HL-60 (cell line): Measurements from ENCODE around the gene TTC21A.

Experiments
- POLR2AphosphoS5 ChIP-seq: IDR thresholded peaks from 2 replicates; pipeline ENCODE4 v1.6.1; 2012; ENCODE audit warnings: low read depth
- TF ChIP-seq, protein P1 (sequence below): IDR thresholded peaks from one replicate; pipeline ENCODE4 v1.5.1; 2011; ENCODE audit warnings: low read length, control low read depth, inconsistent platforms; ENCODE audit not compliant: insufficient read depth

DNA sequence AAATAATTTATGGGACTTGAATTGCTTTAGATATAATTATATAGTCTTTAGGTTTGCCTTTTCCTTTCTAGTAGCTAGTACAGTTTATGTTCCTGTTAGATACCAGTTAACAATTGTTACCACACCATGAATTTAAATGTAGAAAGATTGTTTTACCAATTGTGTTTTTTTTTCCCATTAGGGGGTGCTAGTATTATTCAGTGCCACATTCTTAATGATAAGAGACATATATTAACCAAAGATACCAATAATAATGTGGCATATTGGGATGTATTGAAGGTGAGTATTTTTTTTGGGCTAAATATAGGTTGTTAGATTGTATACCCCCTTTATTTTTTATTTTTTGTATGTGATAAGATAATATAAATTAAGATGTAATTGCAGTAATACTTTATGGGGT, 27.9 kb upstream of the TTC21A start:
- TF ChIP-seq, protein P1, sequence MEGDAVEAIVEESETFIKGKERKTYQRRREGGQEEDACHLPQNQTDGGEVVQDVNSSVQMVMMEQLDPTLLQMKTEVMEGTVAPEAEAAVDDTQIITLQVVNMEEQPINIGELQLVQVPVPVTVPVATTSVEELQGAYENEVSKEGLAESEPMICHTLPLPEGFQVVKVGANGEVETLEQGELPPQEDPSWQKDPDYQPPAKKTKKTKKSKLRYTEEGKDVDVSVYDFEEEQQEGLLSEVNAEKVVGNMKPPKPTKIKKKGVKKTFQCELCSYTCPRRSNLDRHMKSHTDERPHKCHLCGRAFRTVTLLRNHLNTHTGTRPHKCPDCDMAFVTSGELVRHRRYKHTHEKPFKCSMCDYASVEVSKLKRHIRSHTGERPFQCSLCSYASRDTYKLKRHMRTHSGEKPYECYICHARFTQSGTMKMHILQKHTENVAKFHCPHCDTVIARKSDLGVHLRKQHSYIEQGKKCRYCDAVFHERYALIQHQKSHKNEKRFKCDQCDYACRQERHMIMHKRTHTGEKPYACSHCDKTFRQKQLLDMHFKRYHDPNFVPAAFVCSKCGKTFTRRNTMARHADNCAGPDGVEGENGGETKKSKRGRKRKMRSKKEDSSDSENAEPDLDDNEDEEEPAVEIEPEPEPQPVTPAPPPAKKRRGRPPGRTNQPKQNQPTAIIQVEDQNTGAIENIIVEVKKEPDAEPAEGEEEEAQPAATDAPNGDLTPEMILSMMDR: no peak
- TF ChIP-seq POLR2AphosphoS5: no peak
